ELF-1 (cell line): ENCODE measurements around the gene GTPBP10.
"Not testable (repeated sequence)": the region's sequence is repeated elsewhere in the genome, so short reads cannot be mapped to it uniquely, and the experiment has no call there.

Experiments used
- DNase-seq: peaks from one replicate; pipeline ENCODE4 v3.0.0-alpha.2; 2016; ENCODE audit warnings: low read depth, low spot score

The GTPBP10 gene, protein sequence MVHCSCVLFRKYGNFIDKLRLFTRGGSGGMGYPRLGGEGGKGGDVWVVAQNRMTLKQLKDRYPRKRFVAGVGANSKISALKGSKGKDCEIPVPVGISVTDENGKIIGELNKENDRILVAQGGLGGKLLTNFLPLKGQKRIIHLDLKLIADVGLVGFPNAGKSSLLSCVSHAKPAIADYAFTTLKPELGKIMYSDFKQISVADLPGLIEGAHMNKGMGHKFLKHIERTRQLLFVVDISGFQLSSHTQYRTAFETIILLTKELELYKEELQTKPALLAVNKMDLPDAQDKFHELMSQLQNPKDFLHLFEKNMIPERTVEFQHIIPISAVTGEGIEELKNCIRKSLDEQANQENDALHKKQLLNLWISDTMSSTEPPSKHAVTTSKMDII

GRCh38 chr7:90346336-90347125 is at the start of gene GTPBP10:
GTPBP10 (plus strand) TSS chr7:90346716; CDS start chr7:90346742, 26 bp downstream.
- peak; percentile 97 for DNase-seq

DNA sequence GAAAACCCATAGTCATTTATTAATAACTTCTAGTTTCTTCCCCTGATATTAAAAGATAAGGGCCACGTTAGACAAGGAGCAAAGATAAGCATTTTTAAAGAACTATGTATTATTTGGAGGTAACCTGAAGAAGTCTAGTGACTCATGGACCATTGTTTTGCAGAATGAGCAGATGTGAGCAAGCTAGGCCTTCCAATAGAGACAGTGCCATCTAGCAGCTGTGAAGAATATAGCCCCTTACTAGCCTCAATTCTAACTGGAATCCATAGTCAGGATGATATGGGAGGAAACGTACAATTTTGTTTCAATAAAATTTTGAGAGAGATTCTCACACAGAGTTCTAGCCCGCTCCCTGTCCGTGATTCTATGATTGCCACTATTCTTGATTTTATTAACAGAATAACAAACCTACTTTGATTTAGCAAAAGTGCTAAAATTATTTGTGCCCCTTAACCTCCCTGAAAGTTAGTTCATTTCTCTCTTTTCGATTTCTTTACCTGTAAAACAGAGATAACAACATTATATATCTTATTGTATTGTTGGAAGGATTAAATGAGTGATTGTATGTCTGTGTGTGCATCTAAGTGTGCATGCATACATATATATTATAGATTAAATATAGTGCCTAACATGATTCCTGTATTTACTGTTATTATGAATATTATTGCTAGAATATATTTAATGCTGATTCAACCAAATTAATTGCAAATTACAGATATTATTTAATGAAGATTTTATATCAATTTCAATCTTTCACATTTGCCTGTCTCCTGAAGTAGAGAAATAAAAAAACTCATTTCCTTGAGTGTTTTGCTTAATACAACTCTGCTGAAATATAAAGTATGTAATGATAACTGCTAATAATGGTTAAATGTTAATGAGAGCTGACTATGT is 48.1 kb upstream of the GTPBP10 start:
- DNase-seq, result no peak

GRCh38 chr7:90303241-90303640 is 43.3 kb upstream of the GTPBP10 start:
- no peak for DNase-seq

DNA sequence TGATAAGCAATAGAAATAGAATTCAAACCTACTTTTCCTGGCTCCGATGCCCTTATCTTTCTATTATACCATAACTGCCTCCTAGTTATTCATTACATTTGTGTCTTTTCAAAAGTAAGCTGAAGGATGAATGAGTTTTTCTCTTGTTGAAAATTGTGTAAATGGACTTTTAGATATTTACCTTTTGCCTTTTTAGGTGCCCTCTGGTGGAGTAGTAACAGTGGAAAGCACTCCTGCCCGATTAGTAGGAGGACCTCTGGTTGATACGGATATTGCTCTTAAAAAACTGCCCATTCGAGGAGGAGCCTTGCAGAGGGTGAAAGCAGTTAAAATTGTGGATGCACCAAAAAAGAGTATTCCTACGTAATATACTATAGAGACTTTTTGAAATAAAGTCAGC is 36.6 kb upstream of the GTPBP10 start:
- no peak for DNase-seq

DNA sequence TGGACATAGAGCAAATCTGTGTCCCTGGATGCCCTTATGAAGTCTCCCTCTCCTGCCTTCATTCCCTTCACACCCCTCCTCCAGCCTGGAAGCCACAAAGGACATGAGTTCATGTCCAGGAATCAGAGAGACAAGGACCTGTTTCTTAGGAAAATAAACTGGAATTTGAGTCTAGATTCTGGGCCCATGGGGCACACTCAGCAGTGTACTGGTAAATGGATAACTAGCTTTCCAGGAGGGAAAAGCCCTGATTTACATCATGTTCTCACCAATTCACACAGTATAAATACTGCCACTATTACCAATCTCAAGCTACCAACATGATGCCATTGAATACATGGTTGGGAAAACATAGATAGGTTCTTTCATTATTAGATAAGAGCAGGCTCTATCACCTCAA is 35.3 kb upstream of the GTPBP10 start:
- DNase-seq, result no peak

- DNase-seq, result no peak
Observed at GRCh38 chr7:90312745-90313144, 33.8 kb upstream of the GTPBP10 start.

- no peak for DNase-seq
Observed at GRCh38 chr7:90313907-90314306, 32.6 kb upstream of the GTPBP10 start.

DNA sequence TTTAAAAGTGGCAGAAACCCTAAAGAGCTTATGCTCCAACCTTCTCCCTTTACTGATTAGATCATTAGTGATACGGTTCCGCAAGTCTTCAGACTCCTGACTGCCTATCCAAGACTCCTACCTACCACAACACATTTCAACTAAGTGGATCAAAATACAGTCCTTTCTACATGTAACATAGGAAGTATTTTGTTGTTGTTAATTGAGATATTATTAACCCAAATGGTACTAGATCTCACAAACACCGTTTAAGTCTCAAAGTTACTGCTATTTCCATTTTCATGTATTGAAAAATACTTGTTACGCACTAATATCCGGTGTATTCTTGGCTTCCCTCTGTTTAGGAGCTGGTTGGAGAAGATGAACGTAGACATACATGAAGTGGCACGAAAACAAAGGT is 26.5 kb upstream of the GTPBP10 start:
- no peak for DNase-seq

DNA sequence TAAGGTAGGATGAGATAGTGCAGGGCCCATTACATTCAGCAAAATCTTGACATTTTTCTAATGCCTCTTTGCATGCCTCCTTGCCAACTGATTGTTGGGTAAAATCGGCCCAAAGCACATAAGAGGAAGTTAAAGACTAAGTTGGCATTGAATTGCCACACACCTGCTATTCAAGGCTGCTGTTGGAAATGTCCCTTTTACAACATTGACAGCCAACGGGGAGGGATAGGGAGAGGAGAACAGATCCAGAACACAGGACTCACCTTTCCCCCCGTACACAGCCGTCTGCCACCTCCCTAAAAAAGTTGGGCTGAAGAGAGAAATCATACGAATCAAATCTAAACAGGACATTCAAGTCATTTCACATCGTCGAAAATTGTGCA is 26.1 kb upstream of the GTPBP10 start:
- no peak for DNase-seq

DNA sequence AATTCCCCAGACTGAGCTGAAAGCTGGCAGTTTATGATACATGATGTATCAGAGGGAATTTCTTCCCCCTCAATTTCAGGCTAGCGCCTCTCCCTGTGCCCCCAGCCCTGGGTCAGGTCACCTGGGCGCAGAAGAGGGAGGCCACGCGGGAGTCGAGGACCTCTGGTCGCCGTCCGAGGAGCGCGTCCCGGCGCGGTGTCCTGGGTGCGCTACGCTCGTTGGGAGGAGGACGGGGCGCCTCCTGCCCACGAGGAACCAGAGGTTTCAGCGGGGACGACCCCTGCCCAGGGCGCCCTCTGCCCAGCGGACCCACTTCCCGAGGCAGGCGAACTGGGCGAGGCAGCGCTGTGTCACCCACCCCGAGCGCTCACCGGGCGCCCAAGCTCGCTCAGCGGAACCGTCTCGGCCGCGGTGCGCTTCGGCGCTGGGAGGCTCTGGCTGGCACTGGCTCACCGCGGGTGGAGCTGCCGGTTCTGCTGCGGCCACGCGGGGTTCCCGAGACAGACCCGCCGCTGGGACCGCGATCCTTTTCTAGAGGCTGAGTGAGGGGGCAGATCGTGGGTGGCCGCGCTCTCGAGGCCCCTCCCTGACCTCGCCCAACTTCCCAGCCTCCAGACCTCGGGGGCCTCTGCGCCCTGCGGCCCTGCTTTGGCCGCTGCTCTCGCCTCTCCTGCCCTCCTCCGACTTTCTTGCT is 25.6 kb upstream of the GTPBP10 start, which contains the start of gene FAM237B:
Gene FAM237B (minus strand): TSS at position 504 of the 694 bp plus-strand sequence. CDS start 1,556 bp downstream, outside the sequence.
- DNase-seq, result peak; percentile 34

GRCh38 chr7:90322837-90323236 is 23.7 kb upstream of the GTPBP10 start:
- DNase-seq, result no peak

DNA sequence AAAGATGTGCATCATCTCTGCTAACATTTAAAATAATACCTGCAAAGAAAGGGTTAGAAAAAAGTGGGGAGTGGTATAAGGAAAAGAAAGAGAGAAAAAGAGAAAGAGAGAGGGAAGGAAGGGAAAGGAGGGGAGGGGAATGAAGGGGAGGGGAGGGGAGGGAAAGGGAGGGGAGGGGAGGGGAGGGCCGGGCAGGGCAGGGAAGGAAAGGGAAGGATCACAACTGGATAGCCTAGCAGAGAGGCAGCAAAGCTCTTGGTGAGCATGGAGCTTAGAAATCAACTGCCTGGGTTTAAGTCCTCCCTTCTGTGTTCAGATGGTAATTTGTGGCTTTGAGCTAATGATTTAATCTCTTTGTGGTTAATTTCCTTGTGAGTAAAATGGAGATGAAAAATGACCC is 20.0 kb upstream of the GTPBP10 start:
- no peak for DNase-seq

- DNase-seq, result no peak
Observed at GRCh38 chr7:90334193-90334843, 12.2 kb upstream of the GTPBP10 start.

GRCh38 chr7:90334926-90335325 is 11.6 kb upstream of the GTPBP10 start:
- DNase-seq, result not testable (repeated sequence)

- DNase-seq, result no peak
Observed at GRCh38 chr7:90337106-90337505, 9.4 kb upstream of the GTPBP10 start.

DNA sequence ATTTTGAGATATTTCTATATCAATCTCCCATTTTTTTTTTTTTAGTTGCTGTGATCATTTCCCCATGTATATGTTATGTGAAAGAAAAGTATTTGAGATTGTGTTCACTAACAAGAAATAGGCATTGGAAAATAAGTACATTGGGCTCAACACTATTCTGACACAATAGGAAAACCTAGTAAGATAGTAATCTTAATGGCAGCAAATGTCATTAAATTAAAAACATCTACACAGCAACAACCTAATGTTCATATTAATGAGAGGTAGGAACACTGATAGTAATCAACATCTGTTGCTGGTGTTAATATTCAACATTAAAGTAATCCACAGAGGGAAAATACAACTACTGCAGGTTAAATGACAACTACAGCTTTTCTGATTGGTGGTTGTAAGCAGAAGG is 1.5 kb upstream of the GTPBP10 start:
- no peak for DNase-seq

- peak; percentile 29 for DNase-seq
Observed at GRCh38 chr7:90345595-90346335, 751 bp upstream of the GTPBP10 start.

- DNase-seq, result no peak
Observed at GRCh38 chr7:90347759-90348158, 1.2 kb downstream of the GTPBP10 start.

DNA sequence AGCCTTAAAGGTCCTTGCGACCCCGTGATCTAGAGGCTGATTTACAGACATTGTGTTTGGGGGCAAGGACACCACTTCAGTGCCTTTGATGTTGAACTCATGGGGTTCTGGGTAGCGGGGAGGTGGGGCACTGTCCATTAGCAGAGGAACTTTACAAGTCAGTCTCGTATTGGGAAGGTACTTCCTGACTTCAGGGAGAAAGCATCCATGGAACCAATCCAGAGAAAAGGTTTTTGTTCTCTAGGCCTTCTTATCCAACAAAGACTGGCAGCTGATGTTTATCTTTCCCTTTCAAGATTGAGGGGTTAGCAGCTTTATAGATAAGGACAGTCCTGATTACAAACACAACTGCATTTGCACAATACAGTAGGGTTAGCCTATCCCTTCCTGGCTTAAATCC is 2.8 kb downstream of the GTPBP10 start:
- DNase-seq, result peak; percentile 6

DNA sequence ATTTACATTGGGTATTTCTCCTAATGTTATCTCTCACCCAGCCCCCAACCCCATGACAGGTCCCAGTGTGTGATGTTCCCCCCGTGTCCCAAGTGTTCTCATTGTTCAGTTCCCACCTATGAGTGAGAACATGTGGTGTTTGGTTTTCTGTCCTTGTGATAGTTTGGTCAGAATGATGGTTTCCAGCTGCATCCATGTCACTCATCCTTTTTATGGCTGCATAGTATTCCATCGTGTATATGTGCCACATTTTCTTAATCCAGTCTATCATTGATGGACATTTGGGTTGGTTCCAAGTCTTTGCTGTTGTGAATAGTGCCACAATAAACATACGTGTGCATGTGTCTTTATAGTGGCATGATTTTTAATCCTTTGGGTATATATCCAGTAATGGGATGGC is 3.5 kb downstream of the GTPBP10 start:
- not testable (repeated sequence) for DNase-seq
